GM12891 (cell line): ENCODE measurements around the gene RHEX.
"Not testable (repeated sequence)": the region's sequence is repeated elsewhere in the genome, so short reads cannot be mapped to it uniquely, and the experiment has no call there.

Experiments
- DNase-seq: peaks from one replicate; pipeline ENCODE4 v3.0.0; 2011; ENCODE audit warnings: low spot score; ENCODE audit not compliant: insufficient read length
- FAIRE-seq: peaks from 2 replicates; lab custom pipeline; 2011; peaks lifted over from hg19 to GRCh38; lab: Jason Lieb, UNC
- PAX5 ChIP-seq: IDR thresholded peaks from 2 replicates; pipeline ENCODE4 v1.6.1; 2011; ENCODE audit warnings: low read length, moderate library complexity, mild to moderate bottlenecking; ENCODE audit not compliant: insufficient read depth, severe bottlenecking
- POLR2A ChIP-seq: IDR thresholded peaks from 2 replicates; pipeline ENCODE4 v1.6.1; 2011; ENCODE audit warnings: low read depth, low read length, control low read depth
- POLR2AphosphoS5 ChIP-seq: IDR thresholded peaks from 2 replicates; pipeline ENCODE4 v1.6.1; 2011; ENCODE audit warnings: low read depth, low read length, control low read depth
- POU2F2 ChIP-seq: IDR thresholded peaks from 2 replicates; pipeline ENCODE4 v1.6.1; 2011; ENCODE audit warnings: low read depth, mild to moderate bottlenecking, control low read depth, low read length, moderate library complexity
- SPI1 ChIP-seq: IDR thresholded peaks from 2 replicates; pipeline ENCODE4 v1.6.1; 2011; ENCODE audit warnings: low read depth, low read length, control low read depth
- TAF1 ChIP-seq: IDR thresholded peaks from 2 replicates; pipeline ENCODE4 v1.6.1; 2011; ENCODE audit warnings: low read depth, low read length, control low read depth

RHEX gene

GRCh38 chr1:206041640-206042039 is 11.3 kb upstream of the RHEX start:
- TF ChIP-seq POLR2AphosphoS5 (no peak), POU2F2 (no peak), PAX5 (no peak), POLR2A (no peak), TAF1 (no peak), SPI1 (no peak)
- DNase-seq (no peak), FAIRE-seq (peak; percentile 83)

- no peak for TF ChIP-seq PAX5
- TF ChIP-seq POLR2AphosphoS5, result no peak
- TF ChIP-seq POU2F2, result no peak
- TF ChIP-seq POLR2A, result no peak
- DNase-seq (no peak), FAIRE-seq (peak; percentile 74)
Measured at GRCh38 chr1:206047271-206047670, 5.7 kb upstream of the RHEX start.

DNA sequence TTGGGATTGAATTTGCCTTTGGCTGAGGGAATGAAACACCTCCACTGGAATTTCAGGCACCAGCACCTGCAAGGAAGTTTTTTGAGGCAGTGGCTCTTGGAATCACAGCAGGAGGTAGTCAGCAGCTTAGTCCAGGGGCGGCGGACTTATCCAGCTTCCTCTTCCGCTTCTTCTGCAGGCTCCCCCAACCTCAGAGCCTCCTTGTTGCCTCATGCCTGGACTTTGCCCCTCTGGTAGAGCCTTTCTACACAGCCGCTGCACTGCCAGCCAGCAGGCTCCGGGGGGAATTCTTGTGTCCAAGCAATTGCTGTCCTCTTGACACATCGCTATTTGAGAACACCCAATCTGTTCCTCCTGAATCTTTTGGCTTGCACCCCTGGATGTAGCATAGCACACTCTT is 4.4 kb upstream of the RHEX start:
- DNase-seq (no peak), FAIRE-seq (no peak)
- no peak for TF ChIP-seq PAX5
- TF ChIP-seq POLR2A, result no peak
- TF ChIP-seq POU2F2, result no peak
- no peak for TF ChIP-seq SPI1
- no peak for TF ChIP-seq POLR2AphosphoS5
- no peak for TF ChIP-seq TAF1

- no peak for TF ChIP-seq TAF1
- no peak for TF ChIP-seq SPI1
- no peak for TF ChIP-seq POLR2A
- no peak for DNase-seq
- peak; percentile 51 for FAIRE-seq
Measured at GRCh38 chr1:206049293-206049692, 3.7 kb upstream of the RHEX start.

DNA sequence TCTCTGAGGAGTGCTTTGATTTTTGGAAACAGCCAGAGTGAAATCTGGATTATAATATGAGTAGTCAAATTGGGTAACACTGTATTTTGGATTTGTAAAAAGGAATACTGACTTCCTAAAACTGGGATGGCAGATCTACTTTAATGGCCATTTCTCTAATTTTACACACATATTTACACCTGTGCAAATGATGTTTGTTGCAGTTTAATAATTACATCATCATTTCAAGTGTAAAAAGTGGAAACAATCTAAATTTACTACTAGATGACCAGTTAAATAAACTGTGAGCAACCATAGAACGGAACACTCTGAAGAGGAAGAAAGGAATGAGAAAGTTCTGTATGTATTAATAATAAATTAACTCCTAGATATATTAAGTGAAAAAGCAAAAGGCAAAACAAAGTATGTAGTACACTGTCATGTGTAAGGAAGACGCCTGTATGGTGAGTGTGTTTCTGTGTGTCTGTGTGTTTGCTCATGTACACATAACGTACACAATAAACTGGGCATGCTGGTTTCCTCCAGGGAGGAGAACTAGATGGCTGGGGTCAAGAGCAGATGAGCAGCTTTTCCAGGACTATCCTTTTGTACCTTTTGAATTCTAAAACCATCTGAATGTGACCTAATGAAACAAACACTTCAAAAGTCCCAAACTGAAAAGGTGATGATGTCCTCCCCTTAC is 2.9 kb upstream of the RHEX start:
- DNase-seq (no peak), FAIRE-seq (peak; percentile 68)
- no peak for TF ChIP-seq POLR2AphosphoS5
- TF ChIP-seq SPI1, result no peak
- TF ChIP-seq PAX5, result no peak
- no peak for TF ChIP-seq POU2F2
- TF ChIP-seq POLR2A, result no peak
- no peak for TF ChIP-seq TAF1

DNA sequence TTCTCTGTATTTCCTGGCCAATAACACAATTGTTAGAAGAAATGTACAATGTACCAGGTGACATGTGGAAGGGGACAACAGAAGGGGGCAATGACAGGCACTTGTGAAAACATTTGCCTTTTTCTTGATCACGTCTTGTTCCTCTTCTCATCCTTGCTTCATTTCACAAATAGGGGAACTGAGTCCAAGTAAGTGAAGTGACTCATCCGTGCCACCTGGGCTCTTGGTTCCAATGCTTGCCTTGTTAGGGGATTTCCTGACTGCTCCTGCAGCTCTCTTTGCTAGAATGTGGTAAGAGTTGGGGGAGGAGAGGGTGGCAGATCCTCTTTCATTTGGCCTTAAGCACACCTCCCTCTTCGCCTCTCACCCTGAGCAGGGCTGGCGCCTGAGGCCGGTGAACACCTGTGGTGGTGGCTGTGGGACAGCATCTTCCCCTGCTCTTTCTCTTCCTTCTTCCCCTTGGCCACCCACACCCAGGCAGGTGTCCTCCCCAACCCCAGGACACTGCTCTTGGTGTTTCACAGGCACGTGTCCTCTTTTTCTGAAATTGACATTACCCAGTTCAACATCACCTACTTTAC is 2.2 kb upstream of the RHEX start:
- no peak for DNase-seq
- peak; percentile 92 for FAIRE-seq
- TF ChIP-seq SPI1 (peak; percentile 98), PAX5 (peak; percentile 84), POLR2AphosphoS5 (peak; percentile 60; the same call in 1 of the 2 replicates), POU2F2 (peak; percentile 92), TAF1 (0 out of 2 replicates have a peak, but pooled peaks have one; percentile 38), POLR2A (no peak)

DNA sequence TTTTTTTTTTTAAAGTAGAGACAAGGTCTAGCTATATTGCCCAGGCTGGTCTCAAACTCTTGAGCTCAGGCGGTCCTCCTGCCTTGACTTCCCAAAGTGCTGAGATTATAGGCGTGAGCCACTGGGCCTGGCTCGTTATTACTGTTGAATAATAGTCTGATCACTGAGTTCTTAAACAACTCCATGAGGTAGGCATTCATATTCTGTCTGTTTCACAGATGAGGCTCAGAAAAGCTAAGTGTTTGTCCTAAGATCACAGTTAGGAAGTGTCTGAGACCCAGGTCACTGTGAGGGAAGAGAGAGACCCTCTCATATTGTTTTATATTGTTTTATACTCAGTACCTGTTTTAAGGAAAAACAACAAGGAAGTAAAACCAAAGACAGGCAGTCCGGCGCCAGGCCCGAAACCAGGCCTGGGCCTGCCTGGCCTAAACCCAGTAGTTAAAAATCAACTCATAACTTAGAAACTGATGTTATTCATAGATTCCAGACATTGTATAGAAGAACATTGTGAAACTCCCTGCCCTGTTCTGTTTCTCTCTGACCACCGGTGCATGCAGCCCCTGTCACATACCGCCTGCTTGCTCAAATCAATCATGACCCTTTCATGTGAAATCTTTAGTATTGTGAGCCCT is 625 bp upstream of the RHEX start:
- FAIRE-seq, result peak; percentile 47
- DNase-seq, result not testable (repeated sequence)

- DNase-seq, FAIRE-seq: not testable (repeated sequence)
Measured at GRCh38 chr1:206053616-206054015, 643 bp downstream of the RHEX start.

DNA sequence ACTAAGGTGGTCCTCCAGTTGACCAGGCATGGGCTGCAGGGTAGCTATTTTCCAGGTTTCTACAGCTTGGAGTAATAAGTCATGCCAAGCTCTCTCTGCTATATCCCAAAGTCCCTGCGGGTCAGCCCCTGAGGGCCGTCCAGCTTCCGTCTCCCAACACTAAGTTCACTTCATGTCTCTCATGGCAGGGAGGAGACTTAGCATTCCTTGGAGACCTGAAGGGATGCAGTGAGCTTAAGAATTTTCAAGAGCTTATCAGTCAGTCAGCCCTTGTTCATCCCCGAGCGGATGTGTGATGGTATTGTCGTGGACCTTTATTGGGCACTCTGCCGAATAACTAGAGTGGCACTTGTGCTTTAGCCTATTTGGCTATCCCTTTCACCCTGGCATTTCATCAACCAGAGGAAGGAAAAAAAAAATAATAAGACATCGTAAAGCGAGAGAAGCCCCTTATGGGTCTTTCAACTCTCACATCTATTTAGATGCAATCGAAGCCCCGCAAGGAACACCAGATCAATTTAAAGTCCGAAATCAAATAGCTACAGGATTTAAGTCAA is 2.2 kb downstream of the RHEX start:
- not testable (repeated sequence) for DNase-seq, FAIRE-seq

DNA sequence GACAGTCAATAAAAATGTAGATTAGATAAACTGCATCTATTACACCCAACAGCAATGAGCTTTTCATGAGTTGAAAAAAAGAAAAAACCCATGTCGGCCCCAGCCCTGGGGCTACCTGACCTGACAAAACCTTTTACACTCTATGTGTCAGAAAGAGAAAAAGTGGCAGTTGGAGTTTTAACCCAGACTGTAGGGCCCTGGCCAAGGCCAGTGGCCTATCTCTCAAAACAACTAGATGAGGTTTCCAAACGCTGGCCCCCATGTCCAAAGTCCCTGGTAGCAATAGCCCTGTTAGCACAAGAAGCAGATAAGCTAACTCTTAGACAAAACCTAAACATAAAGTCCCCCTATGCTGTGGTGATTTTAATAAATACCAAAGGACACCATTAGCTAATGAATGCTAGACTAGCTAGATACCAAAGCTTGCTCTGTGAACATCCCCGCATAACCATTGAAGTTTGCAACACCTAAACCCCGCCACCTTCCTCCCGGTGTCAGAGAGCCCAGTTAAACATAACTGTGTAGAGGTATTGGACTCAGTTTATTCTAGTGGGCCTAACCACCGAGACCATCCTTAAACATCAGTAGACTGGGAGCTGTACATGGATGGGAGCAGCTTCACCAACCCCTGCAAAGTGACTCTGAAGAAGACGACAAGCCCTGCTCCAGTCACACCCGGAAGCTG is 2.8 kb downstream of the RHEX start:
- FAIRE-seq, DNase-seq: not testable (repeated sequence)

DNA sequence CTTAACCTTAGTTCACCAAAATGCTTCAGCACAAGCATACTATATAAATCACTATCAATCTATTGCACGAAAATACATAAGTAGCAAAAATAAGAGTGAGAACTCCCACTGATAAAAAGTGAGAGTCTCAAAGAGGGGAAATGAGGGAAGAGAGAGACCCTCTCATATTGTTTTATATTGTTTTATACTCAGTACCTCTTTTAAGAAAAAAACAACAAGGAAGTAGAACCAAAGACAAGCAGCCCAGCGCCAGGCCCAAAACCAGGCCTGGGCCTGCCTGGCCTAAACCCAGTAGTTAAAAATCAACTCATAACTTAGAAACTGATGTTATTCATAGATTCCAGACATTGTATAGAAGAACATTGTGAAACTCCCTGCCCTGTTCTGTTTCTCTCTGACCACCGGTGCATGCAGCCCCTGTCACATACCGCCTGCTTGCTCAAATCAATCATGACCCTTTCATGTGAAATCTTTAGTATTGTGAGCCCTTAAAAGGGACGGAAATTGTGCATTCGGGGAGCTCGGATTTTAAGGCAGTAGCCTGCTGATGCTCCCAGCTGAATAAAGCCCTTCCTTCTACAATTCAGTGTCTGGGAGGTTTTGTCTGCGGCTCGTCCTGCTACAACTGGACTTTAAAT is 5.4 kb downstream of the RHEX start:
- not testable (repeated sequence) for FAIRE-seq

More for the DNA sequence above, 5.4 kb downstream of the RHEX start:
- DNase-seq, result not testable (repeated sequence)
